ENCODE results near the gene UBE2N.

GRCh38 chr12:93408813-93409212 lies 32.9 kb downstream of the UBE2N start:
- TF ChIP-seq CTCF (IDR thresholded peaks at IDR 0.05) (no peak), POLR2A (IDR thresholded peaks at IDR 0.05) (no peak)
